ENCODE measurements around the gene SLC2A13.
"Not testable (repeated sequence)": the region's sequence is repeated elsewhere in the genome, so short reads cannot be mapped to it uniquely, and the experiment has no call there.

Gene SLC2A13

DNA sequence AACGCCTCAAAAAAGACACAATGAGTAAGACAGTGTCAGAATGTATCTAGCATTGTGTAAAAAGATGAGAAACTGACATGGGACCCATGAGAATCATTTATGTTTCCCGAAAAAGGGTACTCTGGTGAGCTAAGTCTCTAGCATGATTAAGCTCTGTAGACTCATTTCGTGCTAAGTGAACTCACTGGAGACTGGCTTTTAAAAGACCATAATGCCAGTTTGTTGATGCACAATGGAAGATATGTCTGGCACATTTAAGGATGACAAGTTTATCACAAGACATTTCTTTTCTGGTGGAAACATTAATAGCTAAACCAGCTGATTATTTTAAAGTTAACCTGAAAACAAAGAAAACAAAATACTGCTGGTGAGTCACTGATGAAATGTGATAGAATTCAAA is 233.5 kb downstream of the SLC2A13 start:
- no peak for DNase-seq

DNA sequence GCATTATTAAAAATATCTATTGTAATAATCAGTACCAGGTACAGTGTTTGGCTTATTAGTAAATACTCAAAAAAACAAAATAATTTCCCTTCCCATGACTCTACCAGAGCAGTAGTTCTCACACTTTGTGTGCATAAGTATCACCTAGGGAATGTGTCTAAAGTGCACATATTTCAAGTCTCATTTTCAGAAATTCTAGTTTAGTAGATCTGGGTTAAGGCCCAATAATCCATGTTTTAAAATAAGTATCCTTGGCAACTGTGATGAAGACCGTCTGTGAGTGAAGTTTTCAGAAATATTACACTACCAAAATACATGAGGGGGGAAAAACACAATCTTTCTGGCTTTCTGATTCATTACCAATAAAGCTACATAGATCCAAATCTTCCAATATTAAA is 237.6 kb downstream of the SLC2A13 start:
- no peak for DNase-seq

DNA sequence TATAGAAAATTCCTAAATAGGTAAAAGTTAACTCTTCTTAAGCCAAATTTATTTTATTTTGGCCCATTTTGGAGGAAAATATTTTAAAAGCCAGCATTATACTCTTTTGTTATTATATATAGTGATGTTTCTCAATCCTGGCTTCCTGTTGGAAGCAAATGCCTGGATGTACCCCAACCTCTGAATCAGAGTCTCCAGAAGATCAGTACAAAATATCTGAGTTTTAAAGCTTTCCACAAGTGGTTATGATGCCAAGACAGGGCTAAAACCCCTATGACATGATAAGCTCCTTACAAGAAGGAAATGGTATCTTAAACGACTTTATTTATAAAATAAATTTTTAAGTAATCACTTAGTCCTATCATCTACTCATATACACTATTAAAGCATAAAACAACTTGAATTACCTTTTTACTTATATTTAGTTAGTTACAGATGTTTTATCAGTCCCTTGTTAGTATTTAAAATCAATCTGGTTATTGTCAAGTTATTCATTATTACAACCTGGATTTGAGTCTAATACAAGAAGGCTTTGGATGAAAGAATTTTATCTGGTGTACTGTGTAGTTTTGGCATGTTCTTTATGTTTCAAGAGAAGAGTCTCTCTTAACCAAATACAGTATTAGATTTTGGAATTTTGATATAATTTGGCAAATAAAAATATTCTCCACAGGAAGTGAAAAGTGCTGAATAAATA is 238.1 kb downstream of the SLC2A13 start:
- DNase-seq: no peak

DNA sequence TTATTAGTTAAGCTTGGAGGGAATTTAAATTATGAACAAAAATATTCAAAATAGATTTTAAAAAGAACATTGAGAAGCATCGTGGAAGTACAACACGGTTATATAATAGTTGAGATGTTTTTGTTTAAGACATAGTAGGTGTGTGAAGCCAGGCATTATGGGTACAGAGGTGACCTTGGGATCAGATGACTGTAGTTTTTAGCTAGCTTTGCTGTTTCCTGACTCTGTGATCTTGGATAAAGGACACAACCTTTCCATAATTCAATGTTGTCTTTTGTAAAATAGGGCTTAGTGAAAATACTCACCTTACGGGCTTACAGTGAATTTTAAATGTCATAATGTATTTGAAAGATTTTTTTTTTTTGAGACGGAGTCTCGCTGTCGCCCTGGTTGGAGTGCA is 239.7 kb downstream of the SLC2A13 start:
- DNase-seq: no peak

DNA sequence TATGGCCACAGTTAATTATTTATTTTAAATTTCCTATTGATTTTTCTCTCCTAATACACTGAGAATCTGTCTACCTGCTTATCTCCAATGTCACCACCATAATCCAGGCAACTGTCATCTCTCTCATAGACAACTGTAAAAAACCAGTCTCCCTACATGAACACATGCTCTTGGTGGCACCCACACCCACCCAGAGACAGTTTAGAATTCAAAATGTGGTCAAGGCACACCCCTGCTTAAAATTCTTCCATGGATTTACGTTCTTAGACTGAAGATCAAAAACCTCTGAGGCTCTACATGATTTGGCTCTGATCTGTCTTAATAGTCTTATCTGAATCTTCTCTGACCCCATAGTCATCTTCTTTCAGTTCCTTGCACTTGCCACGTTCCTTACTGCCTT is 245.2 kb downstream of the SLC2A13 start:
- DNase-seq: no peak

DNA sequence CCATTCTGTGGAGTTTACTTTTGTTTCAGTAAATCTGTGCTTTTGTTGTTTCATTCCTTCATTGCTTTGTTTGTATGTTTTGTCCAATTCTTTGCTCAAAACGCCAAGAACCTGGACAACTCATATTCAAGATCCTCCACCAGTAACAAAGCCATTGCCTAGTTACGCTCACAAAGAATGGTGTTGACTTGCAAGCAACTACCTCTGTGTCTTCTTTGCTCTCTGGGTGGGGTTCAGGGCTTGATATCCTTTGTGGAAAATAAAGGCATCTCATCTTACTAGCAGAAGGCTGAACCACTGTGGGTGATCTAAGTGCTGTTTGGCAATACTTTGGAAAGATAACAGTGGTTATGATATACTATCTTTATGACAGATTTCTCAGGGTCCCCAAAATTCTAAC is 252.9 kb downstream of the SLC2A13 start:
- DNase-seq: no peak

DNA sequence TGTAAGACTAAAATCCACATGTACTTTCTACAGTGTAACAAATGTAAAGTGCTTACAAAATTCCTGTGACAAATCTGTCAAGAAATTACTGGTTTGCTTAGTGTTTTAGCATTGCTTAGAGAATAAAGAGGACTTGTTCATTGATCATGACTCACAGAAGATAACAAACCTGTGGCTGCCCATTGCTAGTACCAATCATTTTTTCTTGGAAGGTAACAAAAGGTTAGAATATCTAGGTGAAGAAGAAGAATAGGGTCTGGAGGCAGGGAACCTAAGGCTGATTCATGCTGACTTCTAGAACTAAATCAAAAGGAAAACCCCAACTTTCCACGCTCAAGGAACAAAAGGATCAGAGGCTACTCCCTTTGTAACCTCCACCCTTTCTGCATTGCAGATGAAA is 253.5 kb downstream of the SLC2A13 start:
- no peak for DNase-seq

DNA sequence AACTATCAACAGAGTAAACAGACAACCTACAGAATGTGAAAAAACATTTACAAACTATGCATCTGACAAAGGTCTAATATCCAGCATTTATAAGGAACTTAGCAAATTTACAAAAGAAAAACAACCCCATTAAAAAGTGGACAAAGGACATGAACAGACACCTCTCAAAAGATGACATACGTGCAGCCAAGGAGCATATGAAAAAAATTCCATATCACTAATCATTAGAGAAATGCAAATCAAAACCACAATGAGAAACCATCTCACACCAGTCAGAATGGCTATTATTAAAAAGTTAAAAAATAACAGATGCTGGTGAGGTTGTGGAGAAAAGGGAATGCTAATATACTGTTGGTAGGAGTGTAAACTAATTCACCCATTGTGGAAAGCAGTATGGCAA is 257.7 kb downstream of the SLC2A13 start:
- DNase-seq: not testable (repeated sequence)

DNA sequence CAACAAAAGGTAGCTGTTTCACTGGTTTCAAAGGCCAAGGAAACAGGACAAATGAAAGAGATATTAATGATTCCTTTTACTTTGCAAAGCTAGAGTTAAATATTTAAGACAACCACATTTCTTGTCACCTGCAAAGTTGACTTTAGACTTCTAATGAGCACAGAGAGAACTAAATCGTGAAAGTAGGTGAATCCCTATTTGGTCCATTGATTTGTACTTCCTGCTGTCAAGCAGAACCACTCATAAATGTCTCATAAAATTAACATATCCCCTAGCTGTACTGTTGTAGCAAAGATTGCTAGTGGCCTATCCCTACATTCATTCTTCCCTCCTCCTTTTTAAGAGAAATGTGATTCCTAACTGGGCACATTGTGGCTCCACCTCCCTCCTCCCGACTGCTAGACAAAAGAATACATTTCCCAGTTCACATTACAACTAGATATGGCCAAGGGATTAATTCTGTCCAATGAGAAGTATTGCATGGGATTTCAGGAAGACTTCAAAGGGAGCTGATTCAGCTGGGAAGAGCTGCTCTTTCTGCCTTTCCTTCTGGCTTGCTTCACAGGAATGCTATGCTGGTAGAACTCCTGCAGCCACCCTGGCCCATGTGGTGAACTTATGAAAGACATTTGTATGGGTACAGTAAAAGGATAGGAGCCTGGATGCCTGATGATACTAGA is 258.8 kb downstream of the SLC2A13 start:
- no peak for DNase-seq

DNA sequence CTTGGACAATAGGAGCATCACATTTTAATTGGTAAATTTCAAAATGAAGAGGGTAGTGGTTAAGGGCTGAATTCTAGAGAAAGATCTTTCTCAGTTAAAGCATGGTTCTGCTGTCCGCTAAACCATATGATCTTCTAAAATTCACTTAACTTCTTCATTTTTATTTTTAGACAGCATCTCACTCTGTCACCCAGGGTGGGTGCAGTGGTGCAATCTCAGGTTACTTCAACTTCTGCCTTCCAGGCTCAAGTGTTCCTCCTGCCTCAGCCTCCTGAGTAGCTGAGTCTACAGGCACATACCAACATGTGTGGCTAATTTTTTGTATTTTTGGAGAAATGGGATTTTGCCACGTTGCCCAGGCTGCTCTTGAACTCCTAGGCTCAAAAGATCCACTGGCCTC is 259.6 kb downstream of the SLC2A13 start:
- no peak for DNase-seq

DNA sequence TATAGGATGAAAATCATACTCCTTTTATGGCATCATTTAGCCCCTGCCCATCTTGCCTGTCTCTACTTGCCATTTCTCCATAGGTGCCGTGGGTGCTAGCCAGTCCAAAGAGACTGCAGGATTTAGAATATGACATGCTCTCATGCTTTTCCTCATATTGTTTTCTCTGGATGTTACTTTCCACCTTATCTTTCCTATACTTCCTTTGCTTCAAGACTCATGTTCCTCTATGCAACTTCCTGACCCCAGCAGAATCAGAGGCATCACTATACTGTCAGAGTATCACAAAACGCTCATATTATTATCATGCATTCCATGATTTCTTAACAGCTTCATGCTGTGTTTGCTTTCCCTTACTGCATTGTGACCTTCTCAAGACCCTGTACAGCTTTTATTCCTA is 265.5 kb downstream of the SLC2A13 start:
- no peak for DNase-seq

DNA sequence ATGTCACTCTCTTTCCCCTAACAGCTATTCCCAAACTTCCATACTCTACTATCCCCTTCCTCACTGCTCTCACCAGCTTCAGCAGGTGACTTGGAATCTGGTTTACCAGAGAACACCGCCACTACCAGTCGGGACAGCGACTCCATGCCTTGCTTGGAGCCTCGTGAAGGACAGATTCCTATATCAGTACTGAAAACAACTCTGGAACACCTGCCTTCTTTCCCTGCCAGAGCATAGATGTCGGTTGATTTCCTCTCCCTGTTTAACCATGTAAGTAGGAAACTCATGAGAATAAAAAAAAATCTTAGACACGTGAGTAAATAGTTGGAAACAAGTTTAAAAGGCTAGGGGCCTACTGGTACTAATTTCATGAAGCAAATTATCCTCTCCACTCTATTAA is 266.8 kb downstream of the SLC2A13 start:
- DNase-seq: no peak

DNA sequence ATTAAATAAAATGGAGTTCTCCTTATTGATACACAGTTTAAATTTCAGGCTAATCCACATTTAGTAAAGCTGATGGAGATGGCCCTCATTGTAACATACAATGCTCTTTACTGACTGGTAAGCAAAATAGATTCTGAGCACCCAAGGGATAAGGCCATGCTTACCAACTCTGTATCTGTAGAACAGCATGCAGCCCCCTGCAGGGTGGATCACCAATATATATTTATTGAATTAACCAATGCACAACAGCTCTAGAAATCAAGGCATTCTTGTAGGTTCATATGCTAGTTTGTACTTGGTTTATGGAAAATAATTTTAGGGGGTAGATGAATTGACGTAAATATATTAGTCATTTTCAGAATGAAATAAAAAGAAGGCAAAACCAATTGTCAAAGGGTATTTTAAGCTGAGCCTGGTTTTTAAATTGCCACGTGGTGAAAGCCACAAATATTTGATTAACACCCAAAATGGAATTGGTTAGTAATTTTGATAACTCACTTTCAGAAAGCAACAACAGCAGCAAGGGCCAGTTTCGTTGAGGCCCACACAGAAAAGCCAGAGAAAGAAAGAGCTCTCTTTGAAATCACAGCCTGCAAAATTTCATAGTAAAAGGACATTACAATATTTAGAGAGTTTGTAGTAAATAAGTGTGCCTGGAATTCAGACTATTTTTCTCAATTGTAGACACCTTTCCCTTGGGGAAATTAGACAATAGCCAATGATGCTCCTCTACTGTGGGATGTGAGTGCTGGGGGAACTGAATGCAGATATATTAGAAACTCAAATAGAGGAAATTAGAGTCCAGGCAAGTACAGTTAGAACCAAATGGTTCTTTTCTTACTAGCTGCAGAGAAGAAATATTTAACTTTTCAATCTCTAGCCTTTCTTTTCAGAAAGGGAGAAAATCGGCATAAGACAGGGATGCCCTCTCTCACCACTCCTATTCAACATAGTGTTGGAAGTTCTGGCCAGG is 270.1 kb downstream of the SLC2A13 start:
- DNase-seq: no peak

DNA sequence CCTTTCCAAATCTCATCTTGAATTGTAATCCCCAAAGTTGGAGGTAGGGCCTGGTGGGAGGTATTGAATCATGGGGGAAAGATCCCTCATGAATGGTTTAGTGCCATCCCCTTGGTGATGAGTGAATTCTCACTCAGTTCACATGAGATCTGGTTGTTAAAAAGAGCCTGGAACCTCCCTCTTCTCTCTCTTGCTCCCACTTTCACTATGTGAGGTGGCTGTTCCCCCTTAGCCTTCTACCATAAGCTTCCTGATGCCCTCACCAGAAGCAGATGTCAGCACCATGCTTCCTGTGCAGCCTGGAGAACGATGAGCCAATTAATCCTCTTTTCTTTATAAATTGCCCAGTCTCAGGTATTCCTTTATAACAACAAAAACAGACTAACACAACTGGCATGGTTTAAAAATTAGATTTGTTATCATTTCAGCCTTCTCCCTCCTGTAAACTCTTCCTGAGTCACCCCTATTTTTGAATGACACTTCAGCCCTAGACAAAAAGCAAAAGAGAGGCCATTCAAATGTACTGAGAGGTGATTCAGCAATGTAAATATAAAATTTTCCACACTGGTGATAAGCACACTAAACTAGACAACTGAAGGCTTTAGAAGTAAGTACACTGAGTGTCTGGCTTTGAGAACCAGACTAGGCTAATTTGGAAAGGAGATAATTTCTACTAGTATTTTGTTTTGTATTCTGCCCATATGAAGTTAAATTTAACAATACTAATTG is 274.1 kb downstream of the SLC2A13 start:
- no peak for DNase-seq

DNA sequence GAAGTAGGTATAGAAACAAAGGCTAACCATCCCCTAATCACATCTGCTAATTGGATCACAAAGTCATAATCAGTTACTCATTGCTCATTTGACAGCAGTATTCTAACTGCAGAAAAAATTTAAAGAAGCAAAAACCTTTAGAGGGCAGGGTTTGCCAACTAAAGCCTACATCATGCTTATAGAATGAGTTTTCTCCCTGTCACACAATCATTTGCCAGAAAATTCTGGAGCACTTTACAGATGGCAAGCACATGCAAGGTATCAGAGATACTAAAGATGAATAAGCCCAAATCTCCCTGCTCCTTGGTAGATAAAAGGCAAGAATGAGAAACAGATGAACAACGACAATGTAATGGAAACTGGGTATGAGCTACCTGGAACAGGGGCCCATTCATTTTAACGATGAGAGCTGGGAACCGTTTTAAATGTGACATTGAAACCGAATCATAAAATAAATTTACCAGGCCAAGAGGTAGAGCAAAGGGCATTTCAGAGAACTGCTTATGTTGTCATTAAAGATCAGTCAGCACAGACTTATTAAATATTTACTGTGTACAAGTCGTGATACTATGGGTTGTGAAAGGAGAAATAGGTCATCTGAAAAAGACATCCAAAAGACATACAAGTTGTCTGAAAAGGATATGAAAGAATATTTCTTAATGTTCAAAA is 274.9 kb downstream of the SLC2A13 start:
- DNase-seq: no peak

DNA sequence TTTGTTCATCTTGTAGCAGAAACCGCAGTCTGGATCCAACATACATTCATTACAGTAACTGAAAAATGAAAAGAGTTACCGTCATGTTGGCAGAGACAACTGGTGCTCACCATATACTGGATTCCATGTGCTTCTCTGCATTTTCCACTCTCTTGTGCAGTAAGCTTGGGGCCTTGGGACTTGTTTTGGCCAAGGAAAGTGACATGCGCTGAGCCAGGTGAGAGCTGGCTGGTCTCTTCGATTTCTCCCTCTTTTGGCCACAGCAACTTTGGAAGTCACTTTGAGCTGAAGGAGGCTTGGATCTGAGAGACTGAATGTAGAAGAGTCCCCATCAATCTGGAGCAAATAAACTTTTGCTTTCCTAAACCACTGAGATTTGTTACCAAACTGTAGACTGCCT is 275.7 kb downstream of the SLC2A13 start:
- DNase-seq: no peak

DNA sequence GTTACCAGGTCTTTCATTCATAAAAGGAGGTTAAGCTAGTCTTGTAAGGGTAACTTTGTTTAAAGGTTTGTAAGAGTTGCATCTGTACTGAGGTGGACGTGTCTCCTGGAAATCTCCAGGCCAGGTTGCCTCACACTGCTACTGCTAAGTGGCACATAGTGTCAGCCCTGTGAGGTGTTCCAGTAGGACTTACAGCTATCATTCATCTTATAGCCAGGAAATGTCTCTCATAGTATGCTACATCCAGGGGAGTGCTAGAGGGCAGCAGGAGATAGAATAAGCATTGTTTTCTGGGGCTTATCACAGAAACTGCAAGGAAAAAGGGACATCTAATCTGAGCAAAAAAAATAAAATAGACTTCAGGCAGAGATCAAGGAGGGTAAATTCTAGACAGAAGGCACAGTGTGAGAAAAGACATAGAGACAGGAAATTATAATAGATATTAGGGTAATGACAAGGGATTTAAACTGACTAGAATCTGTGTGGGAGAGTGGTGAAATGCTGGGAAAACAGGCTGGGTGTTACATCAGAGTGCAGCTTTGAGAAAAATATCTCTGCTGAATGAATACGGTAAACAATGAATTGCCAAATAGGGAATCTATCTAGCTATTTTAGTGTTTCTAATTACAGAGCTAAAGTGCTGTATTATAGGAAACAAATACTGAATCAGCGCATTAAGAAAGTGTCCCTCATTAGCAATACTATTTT is 281.2 kb downstream of the SLC2A13 start:
- no peak for DNase-seq

DNA sequence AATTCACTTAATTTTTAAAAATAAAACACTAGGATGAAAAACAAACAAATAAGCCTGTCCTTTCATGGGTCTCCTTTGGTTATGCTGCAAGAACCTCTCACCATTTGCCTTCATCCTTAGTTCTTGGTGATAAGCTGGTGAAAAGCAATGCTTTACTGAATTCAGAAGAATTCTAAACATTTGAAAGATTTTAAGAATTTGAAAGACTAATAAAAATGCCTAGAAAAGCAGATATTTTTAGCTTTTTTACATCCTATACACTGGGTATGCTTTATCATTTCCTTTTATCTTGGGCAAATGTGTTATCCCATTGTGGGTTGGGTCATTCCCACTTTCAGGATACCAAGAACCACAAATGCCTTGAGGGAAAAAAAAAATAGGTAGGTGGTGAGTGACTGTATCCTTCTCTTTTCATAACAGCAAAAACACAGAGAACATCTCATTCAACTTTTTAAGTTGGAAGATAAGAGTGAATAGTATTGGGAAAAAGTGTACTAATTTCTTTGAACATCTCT is 289.2 kb downstream of the SLC2A13 start:
- DNase-seq: no peak

DNA sequence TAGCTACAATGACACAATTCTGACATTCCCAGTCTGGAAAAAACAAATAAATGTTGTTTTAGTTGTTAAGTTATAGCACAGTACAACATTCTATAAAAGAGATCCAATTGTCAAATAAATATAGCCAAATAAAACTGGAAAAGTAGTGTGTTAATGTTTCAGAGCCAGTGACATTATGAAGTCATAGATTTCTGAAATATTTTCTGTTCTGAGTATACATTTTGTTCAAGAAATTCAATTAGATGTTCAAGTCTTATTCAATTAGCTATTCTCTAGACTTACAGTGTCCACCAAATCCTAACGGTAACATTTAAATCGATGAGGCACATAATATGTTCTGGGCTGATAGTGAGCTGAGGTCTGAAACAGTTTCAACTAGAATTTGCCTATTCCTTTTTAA is 290.1 kb downstream of the SLC2A13 start:
- DNase-seq: no peak

DNA sequence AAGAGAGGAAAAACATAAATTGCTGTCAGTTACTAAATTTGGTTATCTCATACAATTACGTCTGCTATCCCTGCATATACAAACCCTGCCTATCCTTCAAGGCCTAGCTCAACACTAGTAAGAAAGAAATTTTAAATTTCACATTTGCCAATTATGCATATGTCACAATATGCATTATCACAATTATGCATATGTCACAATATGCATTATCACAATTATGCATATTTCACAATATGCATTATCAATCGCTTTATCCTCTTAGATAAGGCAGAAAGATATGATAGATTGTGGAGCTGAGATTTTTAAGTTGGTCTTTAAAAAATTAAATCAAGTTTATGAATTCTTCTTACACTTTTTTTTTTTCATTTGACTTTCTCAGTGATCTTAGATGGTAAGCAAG is 291.3 kb downstream of the SLC2A13 start:
- DNase-seq: no peak
